Retinal pigment epithelial cell (primary cell): ENCODE measurements around the gene NUP214.

Source experiments
- DNase-seq: peaks from one replicate; pipeline ENCODE4 v3.0.0-alpha.2; 2010; ENCODE audit warnings: low read depth
- H3K4me3 ChIP-seq: 2 replicates; pipeline ENCODE4 v1.5.1; 2011; ENCODE audit warnings: mild to moderate bottlenecking, low read length, control low read depth, moderate library complexity
- TF ChIP-seq, protein P1 (sequence below): conservative IDR thresholded peaks from 2 replicates; pipeline ENCODE4 v1.5.1; 2011; ENCODE audit warnings: low read depth, low read length, control low read depth, inconsistent platforms

Gene NUP214

GRCh38 chr9:131226226-131226625 lies 100.8 kb downstream of the NUP214 start:
- no peak overlapping the region for H3K4me3 ChIP-seq
- no peak for DNase-seq
- TF ChIP-seq, protein P1, sequence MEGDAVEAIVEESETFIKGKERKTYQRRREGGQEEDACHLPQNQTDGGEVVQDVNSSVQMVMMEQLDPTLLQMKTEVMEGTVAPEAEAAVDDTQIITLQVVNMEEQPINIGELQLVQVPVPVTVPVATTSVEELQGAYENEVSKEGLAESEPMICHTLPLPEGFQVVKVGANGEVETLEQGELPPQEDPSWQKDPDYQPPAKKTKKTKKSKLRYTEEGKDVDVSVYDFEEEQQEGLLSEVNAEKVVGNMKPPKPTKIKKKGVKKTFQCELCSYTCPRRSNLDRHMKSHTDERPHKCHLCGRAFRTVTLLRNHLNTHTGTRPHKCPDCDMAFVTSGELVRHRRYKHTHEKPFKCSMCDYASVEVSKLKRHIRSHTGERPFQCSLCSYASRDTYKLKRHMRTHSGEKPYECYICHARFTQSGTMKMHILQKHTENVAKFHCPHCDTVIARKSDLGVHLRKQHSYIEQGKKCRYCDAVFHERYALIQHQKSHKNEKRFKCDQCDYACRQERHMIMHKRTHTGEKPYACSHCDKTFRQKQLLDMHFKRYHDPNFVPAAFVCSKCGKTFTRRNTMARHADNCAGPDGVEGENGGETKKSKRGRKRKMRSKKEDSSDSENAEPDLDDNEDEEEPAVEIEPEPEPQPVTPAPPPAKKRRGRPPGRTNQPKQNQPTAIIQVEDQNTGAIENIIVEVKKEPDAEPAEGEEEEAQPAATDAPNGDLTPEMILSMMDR: no peak

GRCh38 chr9:131227112-131227958 lies 101.9 kb downstream of the NUP214 start:
- TF ChIP-seq, protein P1: no peak
- no peak for DNase-seq
- H3K4me3 ChIP-seq: no peak overlapping the region

- H3K4me3 ChIP-seq: no peak overlapping the region
- TF ChIP-seq, protein P1: no peak
- DNase-seq: no peak
Observed at GRCh38 chr9:131227959-131228460, 102.6 kb downstream of the NUP214 start.

DNA sequence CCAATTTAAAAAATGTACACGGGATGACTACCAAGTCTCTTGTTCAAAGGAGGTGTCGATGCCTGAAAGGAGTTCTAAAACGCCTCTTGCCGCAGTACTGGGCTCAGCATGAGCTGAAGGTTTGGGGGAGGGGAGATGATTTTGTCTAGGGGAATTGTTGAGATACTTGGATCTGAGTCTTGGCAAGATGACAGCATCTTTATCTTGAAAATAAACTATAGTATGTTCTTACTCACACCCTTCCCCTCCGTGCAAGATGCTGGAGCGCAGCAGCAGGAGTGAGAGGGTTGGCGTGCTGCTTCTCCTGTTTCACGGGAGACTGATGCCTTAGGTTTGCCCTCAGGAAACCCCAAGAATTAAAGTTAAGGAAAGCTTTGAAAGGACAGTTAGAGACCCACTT lies 103.6 kb downstream of the NUP214 start:
- DNase-seq: no peak
- TF ChIP-seq, protein P1: no peak
- no peak overlapping the region for H3K4me3 ChIP-seq

DNA sequence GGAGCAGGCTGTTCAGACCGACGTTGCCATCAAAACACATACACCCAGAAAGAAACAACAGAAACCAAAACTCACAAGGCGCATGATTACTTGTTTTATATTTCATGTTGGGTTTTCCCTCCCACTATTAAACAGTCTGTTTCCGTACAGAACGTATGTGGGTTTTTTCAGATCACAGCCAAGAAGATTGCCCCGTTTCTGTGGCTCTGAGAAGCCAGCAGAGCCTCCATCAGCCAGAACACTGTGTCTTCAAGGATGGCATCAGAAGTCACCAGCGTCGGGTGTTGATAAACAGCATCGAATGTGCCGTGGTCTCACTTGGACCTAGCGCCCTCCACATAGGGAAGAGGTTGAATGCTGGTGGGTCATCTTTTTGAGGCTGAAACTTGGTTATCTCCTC lies 108.2 kb downstream of the NUP214 start:
- H3K4me3 ChIP-seq: no peak overlapping the region
- TF ChIP-seq, protein P1: no peak
- DNase-seq: no peak

DNA sequence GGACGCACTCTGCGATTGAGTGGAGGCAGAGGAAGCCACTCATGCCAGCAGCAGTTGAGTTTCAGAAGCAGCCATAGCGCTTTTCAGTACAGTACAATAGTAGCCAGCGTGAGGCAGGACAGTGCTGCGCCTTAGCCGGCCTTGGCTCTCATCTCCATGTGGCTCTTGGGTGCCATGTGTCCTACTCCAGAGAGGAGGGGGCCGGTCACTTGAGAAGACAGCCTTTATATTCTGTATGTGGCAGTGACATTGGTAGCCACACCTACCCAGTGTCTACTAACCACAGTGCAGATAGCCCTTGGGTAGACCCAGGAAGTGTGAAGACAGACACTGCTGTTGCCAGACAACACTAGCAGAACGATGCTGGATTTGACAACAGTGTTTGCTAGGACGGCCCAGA lies 108.6 kb downstream of the NUP214 start:
- no peak for DNase-seq

More for the DNA sequence above, 108.6 kb downstream of the NUP214 start:
- no peak overlapping the region for H3K4me3 ChIP-seq
- TF ChIP-seq, protein P1: no peak
